IPS-NIHi11 (cell line): ENCODE results near the gene ATP13A5.

ENCODE experiments used
- DNase-seq: peaks from one replicate; pipeline ENCODE4 v3.0.0; 2012; ENCODE audit warnings: mixed read lengths, low spot score

Gene ATP13A5

DNA sequence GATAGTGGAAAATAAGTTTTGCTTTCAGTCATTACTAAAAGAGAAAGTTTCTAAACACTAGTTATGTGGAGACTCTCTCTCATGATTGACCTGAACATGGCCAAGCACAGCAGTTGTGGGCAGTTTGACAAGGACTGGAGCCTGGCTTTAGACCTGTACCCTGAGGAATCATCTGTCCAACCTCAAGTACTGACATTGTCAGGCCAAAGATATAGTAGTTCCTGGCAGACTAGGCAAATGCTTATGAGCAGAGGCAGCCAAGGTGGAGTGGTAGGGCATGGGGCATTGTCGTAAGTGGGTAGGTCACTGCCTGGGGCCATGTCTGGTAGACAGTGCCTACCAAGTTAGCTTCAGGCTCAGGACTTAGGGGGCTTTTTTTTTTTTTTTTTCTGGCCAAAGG lies 116.6 kb downstream of the ATP13A5 start:
- DNase-seq = no peak

GRCh38 chr3:193253986-193254660 lies 124.4 kb downstream of the ATP13A5 start:
- DNase-seq = no peak

GRCh38 chr3:193250492-193250891 lies 128.1 kb downstream of the ATP13A5 start:
- no peak for DNase-seq

DNA sequence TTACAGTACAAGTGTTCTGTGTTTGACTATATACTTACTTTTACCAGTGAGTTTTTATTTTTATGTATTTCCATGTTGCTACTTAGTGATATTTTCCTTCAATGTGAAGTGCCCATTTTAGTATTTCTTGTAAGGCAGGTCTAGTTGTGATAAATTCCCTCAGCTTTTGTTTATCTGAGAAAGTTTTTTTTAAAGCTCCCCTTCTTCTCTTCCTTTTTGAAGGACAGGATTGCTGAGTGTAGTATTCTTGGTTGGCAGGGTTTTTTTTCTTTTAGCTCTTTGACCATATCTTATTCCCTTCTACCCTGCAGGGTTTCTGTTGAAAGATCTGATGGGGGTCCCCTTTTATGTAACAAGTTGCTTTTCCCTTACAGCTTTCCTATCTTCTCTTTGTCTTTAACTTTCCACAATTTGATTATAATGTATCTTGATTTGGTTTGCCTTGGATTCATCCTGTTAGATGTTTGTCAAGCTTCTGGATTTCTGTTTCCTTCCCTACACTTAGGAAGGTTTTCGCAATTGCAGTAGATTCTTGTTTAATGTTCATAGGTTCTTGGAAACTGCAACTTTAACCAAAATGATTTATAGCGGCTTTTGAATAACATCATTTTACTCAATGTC lies 129.6 kb downstream of the ATP13A5 start:
- DNase-seq = no peak

- no peak for DNase-seq
Observed at GRCh38 chr3:193243571-193243970, 135.0 kb downstream of the ATP13A5 start.

GRCh38 chr3:193241716-193242115 lies 136.8 kb downstream of the ATP13A5 start:
- DNase-seq = no peak

DNA sequence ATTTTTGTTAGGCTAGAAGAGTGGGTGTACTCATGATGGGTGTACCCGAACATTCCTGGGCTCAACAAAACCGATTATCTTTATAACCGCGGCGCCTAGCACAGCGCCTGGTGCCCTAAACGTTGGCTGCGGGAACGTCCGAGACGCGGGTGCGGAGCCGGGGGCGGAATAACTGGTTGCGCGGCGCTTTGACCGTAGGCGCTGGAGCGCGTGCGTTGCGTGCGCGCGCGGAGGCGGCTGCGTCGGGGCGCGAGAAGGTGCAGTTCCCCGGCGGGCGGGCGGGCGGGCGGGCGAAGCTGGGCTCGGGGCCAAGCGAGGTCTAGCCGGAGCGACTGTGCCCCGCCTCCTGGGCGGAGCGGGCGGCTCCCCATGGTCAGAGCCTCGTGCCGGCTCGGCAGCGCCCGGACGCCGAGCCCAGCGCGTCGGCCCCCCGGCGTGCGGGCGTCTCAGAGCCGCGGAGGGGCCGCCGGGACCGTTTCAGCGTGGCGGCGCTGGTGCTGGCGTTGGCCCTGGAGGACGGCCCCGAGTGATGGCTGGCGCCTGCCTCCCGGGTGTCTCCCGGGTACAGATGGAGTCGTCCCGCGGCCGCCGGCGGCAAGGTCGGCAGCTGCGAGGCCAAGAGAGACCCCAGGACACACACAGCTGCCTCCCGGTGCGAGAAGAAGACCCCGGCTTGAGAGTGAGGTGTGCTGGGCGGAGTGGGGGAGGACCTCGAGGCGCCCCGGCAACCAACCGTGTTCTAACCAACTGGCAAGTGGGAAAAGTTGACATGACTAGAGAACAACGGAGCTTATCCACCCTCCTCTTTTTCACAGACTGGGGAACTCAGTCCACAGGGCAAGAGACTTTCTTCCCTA lies 137.5 kb downstream of the ATP13A5 start, which contains the start of gene PLAAT1:
Gene PLAAT1 (plus strand): TSS at position 373 of the 857 bp plus-strand sequence. CDS start 14,429 bp downstream, outside the sequence.
- DNase-seq = peak; percentile 97

- peak; percentile 38 for DNase-seq
Observed at GRCh38 chr3:193240436-193240849, 138.1 kb downstream of the ATP13A5 start.

DNA sequence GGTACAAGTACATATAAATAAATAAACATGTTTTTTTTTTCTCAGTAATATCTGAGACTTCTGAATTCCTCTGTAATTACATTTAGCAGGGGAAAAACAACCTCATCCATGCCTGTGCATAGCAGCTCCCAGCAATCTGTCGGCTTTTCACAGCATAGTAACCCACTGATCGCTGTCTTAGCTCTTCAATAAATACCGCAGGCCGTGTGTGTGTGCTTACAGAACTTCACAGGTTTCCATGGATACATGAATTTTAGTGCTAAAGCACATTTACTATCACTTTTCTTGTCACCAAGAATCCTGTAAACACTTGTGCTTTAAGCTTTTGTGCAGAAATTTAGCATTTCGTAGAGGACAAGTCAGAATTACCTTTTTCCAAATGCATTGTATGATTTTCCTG lies 141.5 kb downstream of the ATP13A5 start:
- no peak for DNase-seq

GRCh38 chr3:193236599-193236998 lies 142.0 kb downstream of the ATP13A5 start:
- no peak for DNase-seq

GRCh38 chr3:193231201-193231600 lies 147.4 kb downstream of the ATP13A5 start:
- DNase-seq = no peak

DNA sequence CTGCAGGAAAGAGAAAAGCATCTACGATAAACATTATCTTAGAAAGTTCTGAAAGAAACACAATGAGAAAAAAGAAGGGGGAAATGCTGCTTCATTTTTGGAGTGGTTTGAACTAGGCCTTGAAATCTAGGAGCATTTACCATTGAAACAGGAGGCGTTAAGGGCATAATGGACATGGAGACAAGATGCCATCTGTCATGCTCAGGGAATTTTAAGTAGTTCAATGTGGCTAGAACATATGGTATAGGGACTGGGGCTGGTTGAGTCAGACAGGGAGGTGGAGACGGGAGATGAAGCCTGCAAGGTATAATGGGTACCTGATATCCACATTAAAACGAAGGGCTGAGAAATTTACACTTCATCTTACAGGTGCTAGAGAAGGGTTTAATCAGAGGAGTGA lies 147.9 kb downstream of the ATP13A5 start:
- DNase-seq = no peak

- no peak for DNase-seq
Observed at GRCh38 chr3:193229851-193230420, 148.6 kb downstream of the ATP13A5 start.

- no peak for DNase-seq
Observed at GRCh38 chr3:193228206-193228605, 150.3 kb downstream of the ATP13A5 start.

DNA sequence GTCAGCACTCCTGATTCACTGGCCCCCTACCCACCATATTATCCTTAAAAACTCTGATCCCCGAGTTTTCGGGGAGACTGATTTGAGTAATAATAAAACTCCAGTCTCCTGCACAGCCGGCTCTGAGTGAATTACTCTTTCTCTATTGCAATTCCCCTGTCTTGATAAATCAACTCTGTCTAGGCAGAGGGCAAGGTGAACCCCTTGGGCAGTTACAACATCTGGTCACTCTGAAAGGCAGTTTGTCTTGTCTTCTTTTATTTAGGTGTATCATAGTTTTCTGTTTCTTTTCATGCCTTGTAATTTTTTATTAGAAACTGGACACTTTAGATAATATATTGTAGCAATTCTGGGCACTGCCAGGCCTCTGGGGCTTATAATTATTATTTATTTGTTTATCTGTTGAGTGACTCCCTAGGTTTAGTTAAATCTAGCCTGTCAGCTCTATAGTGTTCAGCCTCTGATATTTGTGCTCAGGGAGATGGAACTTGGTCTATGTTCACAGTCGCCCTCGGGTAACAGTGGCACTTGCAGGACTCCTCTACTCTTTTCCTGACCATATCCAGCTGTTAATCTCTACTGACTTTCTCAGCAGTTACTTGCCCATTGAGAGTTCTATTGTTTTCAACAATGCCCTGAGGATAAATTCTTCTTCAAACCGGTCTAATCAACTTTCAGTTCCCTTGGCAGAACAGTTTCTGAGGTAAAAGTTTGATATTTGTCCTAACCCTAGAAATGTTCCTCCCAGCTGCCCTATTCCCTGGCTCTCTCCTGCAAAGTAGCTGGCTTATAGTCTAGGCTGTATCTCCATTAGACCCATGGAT lies 153.0 kb downstream of the ATP13A5 start:
- DNase-seq = no peak
